Measurements from ENCODE around the gene COL5A1.

The COL5A1 gene

GRCh38 chr9:134625361-134626068 is 16.1 kb upstream of the COL5A1 start:
- no peak for DNase-seq (ENCODE audit: low read depth, low spot score)

GRCh38 chr9:134626069-134626423 is 15.6 kb upstream of the COL5A1 start:
- DNase-seq (ENCODE audit: low read depth, low spot score), result no peak

DNA sequence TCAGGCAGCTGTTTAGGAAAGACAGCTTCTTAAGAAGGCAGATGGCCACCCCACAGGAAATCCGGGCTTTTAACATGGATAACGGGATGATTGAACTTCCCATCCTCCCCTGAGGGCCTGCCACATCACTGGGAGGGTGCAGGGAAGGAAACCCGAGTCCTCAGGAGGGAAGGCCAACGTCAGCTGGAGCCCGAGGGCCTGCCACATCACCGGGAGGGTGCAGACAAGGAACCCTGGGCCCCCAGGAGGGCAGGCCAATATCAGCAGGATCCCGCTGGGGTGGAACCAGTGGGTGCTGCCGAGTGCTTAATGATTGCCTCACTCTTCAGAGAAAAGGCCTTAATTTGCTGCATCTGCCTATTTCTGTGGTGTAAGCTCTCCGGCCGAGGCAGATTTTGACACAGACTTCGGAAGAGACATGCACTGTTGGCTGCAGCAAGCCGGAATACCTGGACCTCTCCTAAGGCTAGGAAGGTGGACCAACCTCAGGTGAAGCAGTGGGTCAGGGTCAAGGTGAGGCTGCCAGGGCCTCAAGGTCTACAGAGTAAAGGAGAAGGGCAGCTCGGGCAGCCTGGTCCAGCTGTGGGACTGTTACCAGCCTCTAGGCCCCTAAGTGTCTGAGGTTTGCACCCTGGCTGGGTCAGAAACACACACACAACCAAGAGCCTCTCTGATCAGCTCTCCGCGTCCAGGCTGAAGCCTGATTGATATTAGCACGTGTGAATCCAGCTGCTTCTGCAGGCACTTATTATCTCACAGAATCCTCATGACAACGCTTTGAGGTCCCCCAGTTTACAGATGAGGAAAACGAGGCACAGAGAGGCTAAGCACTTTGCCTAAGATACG is 14.8 kb upstream of the COL5A1 start:
- no peak for DNase-seq (ENCODE audit: low read depth, low spot score)

DNA sequence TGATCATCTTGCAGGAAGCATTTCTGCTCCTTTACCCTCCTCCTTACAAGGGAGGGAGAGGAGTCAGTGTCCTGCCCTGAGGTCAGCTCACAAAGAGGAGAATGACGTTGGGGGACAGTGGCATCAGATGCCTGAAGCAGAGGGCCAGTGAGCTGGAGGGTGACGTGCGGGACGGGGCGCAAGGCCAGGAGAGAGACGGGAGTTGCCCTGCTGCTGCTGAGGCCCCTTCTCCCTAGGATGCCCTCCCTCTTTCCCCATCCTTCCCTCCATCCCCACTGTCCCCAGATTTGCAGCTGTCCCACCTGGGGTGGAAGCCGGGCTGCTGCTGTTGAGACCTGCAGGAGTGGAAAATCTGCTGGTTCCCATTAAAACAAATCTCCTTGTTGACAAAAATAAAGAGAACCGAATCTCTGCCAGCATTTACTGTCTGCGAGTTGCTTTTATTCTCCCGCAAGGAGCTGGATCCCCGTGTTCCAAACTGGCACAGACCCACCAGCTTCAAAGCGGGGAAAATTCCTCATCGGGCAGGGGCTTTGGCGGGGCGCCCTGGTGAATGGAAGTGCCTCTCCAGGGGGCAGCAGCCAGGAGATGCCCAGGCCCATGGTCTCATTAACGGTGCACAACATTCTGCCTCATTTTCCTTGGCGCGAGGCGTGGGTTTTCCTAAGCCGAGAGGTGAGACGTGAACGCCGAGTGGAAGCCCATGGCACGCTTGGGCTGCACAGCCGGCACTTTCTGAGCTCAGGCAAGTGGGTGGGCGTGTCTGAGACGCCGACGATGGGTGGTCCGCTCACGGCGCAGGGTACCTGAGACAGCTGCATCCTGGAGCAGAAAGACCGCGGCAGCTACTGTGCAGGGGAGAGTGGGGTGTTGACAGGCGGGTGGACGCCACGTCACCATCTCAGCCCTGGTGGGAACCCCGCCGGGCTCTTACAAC is 13.9 kb upstream of the COL5A1 start:
- no peak for DNase-seq (ENCODE audit: low read depth, low spot score)

- DNase-seq (ENCODE audit: low read depth, low spot score), result no peak
These were observed 13.3 kb upstream of the COL5A1 start for GRCh38 chr9:134628354-134628736.

- DNase-seq (ENCODE audit: low read depth, low spot score), result no peak
These were observed 12.5 kb upstream of the COL5A1 start for GRCh38 chr9:134629061-134629585.

GRCh38 chr9:134629586-134630392 is 11.8 kb upstream of the COL5A1 start:
- DNase-seq (ENCODE audit: low read depth, low spot score), result no peak

DNA sequence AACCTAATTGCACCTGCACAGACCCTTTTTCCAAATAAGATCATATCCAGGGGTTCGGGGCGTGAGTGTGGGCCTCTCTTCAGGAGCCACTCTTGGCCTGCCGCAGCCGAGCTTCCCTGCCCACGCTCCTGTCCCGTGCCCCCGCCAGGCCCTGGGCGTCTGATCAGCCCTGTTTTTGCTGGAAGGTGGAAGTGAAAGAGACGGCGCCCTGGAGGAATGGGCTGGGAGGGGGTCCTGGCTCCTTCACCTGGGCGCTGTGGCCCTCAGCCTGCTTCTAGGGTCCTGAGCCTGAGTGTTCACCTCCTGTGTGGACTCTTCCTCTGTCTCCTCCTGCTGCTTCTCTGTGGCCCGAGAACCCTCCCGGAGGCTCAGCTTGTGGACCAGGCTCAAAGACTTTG is 11.2 kb upstream of the COL5A1 start:
- no peak for DNase-seq (ENCODE audit: low read depth, low spot score)

DNA sequence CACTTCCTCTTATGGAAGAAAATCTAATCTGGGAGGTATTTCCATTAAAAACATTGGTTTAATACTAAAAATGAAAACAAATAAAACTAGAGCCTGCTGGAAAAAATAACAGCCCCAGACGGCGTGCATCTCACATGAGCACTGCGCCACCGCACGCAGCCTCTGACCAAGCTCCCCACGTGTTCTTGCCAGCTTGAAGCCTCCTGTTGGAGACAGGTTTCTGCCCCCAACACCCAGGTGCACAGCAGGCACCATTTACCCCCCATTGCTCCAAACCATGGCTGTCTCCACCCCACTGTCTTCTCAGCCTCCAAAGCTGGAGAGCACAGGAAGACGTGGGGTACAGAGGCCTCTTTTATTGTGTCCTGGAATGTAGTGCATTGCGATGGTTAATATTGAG is 10.7 kb upstream of the COL5A1 start:
- no peak for DNase-seq (ENCODE audit: low read depth, low spot score)

- DNase-seq (ENCODE audit: low read depth, low spot score), result no peak
These were observed 9.7 kb upstream of the COL5A1 start for GRCh38 chr9:134631881-134632280.

- no peak for DNase-seq (ENCODE audit: low read depth, low spot score)
These were observed 9.3 kb upstream of the COL5A1 start for GRCh38 chr9:134632329-134632728.

DNA sequence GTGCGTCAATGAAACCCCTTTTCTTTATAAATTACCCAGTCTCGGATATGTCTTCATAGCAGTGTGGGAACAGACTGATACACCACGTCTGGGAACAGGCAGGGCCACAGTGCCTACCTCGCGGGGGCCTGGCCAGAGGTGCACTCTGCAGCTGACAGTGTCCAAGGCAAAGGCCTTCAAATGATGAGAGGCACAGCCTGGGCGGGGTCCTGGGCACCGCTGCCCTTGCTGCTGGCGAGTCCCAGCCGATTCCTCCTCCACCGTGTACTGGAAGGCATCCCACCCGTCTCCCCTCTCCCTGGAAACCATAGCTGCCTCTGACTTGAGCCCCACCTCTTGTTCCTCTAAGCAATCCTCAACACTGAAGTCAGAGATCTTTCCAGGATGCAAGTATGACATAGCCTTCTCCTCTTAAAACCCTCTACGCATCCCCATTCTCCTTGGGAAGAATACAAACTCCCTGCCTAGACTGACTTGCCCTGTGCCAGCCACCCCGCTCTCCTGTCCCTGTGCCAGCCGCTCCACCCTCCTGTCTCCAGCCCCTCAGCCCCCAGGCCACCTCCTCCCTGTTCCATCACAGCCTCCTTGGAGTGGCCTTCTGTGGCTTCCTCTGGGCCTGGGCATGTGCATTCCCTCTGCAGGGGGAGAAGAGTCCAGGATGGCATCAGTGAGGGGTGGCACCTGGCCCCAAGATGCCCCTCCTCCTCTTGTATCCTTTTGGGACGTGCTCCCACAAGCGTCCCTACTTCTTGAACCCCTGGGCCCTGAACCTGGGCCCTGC is 8.1 kb upstream of the COL5A1 start:
- DNase-seq (ENCODE audit: low read depth, low spot score), result no peak

DNA sequence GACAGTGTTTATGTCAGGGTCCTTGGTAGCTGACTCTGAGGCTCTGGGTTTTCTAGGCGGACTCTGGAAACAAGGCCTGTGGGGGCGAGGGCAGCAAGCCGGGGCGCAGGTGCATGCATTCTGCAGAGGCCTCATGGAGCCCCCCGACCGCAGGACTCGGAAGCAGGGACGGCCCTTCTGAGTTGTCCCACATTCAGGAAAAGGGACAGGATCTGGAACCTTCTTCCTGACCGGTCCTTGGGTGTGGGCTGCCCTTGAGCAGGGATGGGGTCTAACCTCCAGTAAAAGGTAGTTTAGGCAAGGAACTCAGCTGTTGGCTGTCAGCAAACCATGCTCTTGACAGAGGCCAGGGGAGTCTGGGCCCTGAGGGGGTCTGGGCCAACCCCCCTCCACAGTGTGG is 7.4 kb upstream of the COL5A1 start:
- no peak for DNase-seq (ENCODE audit: low read depth, low spot score)

DNA sequence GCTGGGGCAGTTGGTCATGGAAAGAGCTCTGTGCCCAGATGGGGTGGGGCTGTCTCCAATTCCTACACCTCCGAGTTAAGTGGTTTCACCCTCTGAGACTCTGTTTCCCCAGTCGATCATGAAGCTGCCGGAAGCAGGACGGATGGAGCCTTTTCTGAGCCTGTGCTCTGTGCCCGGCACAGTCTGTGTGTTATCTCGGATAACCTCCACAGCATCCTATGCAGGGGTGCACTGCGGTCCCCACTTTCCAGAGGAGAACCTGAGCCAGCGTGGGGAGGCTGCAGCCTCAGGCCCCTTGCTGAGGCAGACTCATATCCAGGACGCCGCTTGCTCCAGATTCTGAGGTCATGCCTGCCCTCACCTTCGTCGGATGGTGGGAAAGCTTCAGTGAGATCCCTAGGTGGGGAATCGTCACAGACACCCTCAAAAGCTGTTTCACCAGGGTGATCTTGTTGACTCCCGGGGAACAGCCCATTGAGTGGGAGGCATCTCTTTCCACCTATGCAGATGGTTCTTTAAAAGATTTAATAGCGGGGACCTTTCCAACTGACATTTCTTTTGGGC is 6.9 kb upstream of the COL5A1 start:
- no peak for DNase-seq (ENCODE audit: low read depth, low spot score)

GRCh38 chr9:134635351-134636148 is 6.1 kb upstream of the COL5A1 start:
- DNase-seq (ENCODE audit: low read depth, low spot score), result no peak

DNA sequence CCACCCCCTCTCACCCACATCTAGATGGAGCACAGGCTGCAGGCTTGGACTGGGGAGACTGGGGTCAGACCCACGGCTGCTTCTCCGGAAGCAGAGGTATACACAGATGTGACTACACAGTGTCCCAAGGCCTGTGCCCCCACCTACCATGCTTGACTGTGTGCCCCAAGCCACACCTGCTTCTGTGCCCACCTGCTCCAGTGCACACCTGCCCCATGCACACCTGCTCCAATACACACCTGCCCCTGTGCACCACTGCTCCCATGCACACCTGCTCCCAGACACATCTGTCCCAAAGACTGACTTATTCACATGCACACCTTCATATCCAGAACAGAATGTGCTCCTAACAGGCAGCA is 5.5 kb upstream of the COL5A1 start:
- DNase-seq (ENCODE audit: low read depth, low spot score), result no peak

- DNase-seq (ENCODE audit: low read depth, low spot score), result no peak
These were observed 4.4 kb upstream of the COL5A1 start for GRCh38 chr9:134637241-134637640.

DNA sequence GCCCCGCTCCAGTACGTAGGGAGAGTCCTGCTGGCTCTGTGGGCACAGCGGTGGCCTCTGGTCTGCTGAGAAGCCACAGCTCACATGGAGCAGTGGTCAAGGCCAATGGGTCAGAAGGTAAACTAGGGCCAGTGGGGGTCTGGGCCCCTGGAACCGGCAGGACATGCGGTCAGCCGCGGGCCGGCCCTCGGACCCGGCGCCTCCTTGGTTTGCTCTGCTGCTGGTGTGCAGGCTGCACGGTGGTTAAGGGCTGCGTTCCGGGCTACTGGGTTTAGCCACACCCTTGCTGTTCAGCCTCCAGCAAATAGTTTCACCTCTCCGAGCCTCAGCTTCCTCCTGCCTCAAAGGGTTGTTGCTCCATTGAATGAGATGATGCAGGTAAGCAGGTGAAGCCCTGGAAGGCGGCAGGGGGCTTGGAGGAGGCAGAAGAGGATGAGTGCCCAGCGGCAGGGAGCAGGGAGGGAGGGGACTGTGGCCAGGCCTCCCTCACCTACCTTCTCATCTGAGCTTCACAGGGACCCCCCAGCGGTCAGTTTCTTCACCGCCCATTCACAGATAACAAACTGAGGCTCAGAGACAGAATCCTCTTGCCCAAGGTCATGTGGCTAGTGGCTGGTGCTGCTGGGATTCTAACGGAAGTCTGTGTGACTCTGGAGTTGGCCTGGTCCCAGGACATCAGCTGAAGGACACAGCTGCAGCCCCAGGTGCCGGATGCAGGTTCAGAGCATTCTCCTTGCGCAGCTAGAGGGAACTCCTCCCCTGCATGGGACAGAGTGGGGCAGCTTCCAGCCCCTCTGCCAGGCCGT is 3.7 kb upstream of the COL5A1 start:
- no peak for DNase-seq (ENCODE audit: low read depth, low spot score)

Data from smooth muscle cell of the brain vasculature (primary cell).